GM21529 (cell line): ENCODE measurements around the gene RABGAP1L.
"Not testable (repeated sequence)": the region's sequence is repeated elsewhere in the genome, so short reads cannot be mapped to it uniquely, and the experiment has no call there.

Source experiments
- ATAC-seq: cut with Tn5 transposase; IDR thresholded peaks from one replicate; pipeline ENCODE4 v1.9.1; 2021; ENCODE audit not compliant: unreplicated experiment

RABGAP1L gene

DNA sequence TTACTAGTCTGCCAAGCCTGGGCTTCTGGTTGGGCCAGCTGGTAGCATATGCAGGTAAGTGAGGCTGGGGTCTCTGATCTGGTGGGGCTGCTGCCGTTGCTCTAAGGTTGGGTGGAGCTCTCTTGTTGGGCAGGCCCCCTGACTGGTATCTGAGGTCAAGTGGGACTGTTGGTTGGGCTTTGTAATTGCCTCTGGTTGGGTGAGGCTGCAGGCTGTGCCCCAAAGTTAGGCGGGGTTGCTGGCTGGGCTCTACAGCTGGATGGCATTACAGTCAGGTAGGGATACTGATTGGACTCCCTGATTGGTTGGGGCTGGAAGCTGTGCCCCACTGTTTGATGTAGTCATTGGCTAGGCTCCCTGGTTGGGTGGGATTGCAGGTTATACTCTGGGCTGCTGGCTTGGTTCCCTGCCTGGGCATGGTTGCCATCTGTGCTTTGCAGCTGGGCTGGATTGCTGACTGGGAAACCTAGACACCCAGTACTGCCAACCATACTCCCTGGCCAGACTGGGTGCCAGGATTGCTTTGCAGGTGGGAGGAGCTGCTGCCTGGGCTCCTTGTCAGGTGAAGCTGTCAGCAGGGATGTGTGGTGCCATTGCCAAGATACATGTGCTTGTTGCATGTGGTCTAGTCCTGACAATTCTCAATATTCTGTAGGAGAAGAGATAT, 130.5 kb downstream of the RABGAP1L start:
- ATAC-seq = no peak

DNA sequence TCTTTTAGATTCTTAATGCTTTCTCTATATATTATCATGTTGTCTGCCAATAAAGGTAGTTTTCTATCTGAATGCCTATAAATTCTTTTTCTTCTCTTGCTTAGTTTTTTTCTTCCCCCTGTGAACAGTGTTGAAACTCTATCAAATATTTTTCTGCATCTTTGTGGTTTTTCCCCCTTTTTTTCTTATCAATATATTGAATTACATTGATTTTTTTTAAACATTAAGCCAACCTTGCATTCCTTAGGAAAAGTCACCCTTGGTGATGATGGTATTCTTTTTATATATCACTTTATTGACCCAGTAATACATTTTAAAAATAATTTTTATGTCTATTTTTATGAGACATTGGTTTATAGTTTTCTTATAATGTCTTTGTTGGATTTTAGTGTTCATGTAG, 131.7 kb downstream of the RABGAP1L start:
- ATAC-seq = no peak

DNA sequence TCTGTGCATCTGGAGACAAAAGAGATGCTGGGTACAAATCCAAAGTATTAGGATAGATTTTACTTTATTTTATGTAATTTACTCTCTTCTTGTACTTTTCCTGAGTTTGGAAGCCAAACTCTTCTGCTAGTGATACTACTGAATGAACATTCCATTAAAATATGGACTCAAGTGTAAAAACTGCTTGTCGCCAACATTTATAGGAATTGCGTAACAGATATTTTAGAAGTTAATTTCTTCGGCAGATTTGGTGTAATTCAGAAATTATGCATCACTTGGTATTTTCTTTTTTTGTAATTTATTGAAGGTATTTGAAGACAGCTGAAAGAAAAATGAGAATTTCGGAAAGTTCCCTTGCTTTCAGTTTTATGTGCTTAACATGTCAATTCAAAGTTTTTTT, 137.0 kb downstream of the RABGAP1L start:
- ATAC-seq = no peak

DNA sequence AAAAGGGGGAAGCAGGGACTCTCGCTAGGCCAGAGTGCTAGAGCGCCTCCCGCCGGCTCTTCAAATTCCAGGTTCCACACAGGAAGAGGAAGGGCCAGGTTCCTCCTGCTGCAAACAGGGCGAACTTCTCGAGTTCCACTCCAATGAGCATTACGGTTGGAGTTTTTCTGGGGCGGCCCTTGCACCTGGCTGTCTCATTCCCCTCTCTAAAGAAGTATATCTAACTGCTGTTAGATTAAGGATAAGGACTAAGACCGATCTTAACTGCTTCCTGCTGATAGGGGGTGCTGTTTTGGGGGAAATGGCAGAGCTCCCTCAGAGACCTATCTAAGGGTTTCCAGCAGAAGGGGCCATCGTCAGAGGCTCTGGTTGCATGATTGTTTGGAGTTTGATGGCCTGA, 138.0 kb downstream of the RABGAP1L start:
- no peak for ATAC-seq

DNA sequence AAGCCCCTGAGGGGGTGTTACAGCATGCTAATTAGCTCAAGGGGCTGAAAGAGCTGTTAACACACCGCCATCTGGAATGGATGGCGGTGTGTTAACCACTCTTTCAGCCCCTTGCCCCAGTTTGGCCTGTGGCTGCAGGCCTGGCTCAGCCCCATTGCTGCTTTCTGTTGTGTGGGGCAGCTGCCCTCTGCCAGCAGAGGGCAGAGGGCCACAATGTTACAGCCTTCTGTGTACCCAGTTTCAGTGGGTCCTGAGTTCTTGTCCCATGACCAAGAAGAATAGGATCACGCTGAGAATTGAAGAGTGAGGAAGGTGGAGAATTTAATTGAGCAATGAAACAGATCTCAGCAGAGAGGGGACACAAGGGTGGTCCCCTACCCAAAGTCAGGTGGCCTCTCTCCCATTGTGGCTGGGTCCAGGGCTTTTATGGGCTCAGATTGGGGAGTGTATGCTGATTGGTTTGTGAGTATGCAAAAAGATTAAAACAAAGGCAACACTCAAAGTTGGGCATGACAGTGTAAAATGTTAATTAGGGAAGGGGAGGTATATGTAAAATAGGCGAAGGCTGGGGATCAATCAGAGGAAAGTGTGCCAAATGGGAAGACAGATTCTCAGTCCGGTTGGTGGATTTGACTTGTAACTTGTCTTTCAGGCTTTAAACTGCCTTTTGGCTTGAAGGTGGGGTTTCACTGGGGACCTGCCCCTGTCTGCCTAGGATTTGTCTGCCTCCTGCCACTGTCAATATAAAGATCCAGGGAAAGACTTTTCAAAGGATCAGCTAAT, 142.2 kb downstream of the RABGAP1L start:
- no peak for ATAC-seq

DNA sequence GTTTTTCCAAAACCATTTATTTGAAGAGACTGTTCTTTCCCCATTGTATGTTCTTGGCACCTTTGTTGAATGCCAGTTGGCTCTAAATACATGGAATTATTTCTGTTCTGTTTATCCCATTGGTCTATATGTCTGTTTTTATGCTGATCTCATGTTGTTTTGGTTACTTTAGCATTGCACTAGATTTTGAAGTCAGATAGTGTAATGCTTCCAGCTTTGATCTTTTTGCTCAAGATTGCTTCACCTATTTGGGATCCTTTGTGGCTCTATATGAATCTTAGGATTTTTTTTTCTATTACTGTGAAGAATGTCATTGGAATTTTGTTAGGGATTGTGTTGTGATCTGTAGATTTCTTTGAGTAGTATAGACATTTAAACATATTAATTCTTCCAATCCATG, 149.3 kb downstream of the RABGAP1L start:
- ATAC-seq = no peak

DNA sequence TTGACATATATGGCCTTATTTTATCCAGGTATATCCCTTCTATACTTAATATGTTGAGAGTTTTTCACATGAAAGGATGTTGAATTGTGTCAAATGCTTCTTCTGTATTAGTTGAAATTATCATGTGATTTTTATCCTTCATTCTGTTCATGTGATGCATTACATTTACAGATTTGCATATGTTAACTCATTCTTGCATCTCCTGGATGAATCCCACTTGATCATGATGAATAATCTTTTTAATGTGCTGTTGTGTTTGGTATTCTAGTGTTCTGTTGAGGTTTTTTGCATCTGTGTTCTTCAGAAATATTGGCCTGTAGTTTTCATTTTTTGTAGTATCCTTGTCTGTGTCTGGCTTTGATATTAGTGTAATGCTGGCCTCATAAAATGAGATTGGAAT, 150.2 kb downstream of the RABGAP1L start:
- no peak for ATAC-seq

DNA sequence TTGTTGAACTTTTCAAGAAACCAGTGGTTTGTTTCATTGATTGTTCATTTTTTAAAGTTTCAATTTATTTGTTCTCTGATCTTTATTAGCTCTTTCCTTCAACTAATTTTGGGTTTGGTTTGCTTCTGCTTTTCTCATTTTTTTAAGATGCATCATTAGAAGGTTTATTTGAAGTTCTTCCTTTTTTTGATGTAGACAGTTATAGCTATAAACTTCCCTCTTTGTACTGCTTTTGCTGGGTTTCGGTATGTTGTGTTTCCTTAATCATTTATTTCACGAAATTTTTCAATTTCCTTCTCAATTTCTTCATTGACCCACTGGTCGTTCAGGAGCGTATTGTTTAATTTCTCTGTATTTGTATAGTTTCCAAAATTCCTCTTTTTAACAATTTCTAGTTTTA, 155.1 kb downstream of the RABGAP1L start:
- no peak for ATAC-seq

DNA sequence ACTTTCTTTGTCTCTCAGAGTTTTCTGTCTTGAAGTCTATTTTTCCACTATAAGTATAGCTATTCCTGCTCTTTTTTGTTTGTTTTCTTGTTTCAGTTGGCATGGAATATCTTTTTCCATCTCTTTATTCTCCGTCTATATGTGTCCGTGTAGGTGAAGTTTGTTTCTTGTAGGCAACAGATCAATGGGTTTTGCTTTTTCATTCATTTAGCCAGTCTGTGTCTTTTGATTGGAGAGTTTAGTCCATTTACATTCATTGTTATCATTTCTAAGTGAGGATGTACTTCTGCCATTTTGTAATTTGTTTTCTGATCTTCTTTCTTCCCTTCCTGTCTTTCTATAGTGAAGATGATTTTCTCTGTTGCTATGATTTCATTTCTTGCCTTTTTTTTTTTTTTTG, 155.9 kb downstream of the RABGAP1L start:
- no peak for ATAC-seq

DNA sequence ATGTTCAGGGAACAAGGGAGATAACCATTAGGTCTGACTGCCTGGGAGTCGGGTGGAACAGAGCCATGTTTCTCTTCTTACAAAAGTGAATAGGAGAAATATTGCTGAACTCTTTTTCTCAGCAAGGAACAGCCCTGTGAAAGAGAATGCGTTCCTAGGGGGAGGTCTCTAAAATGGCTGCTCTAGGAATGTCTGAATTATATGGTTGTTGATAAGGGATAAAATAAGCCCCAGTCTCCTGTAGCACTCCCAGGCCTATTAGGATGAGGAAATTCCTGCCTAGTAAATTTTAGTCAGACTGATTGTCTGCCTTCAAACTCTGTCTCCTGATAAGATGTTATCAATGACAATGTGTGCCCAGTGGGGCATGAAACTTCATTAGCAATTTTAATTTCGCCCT, 161.6 kb downstream of the RABGAP1L start:
- ATAC-seq = not testable (repeated sequence)

DNA sequence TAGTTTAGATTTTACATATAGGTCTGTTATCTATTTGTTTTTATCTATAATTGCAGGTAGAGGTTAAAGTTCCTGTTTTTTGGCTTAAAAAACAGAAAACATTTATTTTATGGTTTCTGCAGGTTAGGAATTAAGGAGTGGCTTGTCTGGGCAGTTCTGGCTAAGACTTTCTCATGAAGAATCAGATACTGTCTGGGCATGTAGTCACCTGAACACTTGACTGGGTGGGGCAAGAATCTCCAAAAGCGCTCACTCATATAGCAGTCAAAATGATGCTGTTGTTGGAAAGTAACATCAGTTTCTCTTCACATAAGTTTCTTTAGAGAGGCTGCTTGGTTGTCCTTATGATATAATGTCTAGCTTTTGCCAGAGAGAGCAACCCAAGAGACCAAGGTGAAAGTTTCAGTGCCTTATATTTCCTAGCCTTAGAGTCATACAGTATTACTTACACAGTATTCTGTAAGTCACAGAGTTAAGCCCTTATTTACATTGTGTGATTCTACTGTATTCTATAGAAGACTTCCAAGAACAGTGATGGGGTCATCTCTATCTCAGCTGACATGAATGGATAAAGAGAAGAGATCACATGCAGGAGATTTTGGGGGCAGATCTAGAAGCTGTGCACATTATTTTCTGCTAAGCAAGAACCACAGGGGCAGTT, 163.0 kb downstream of the RABGAP1L start:
- ATAC-seq = no peak

DNA sequence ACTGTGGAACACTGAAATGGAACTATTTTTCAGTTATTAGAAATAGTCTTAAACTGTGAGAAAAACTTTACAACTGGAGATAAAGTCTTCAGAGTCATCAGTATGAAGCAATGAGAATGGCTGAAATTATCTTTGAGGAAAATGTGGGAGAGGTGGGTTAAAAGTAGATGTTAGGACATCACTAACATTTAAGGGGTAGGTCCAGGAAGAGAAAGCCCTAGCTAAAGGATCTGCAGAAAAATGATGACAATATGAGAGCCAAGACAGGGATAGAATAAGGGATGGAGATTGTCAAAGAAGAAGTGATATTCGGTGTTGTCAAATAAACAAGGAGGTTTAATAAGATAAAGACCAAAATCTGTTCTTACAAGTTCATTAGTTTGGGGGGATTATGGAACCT, 165.2 kb downstream of the RABGAP1L start:
- ATAC-seq = no peak

DNA sequence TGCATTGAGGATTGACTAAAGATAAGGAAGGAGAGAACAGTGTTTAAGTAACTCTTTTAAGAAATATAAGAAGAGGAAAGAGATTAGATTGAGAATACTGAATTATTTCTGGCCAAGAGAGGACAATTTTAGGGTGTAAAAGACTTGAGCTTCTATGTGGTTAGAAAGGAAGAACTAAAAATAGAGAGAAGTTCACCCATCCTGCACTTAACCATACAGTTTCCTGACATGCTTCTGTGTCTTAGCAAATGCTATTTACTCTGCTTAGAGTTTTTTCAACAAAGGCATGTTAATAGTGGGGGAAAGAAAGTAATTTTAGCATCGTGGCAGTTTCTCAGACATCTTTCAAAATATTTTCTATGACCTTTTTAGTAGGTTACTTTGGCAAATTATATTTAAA, 165.6 kb downstream of the RABGAP1L start:
- ATAC-seq = no peak

DNA sequence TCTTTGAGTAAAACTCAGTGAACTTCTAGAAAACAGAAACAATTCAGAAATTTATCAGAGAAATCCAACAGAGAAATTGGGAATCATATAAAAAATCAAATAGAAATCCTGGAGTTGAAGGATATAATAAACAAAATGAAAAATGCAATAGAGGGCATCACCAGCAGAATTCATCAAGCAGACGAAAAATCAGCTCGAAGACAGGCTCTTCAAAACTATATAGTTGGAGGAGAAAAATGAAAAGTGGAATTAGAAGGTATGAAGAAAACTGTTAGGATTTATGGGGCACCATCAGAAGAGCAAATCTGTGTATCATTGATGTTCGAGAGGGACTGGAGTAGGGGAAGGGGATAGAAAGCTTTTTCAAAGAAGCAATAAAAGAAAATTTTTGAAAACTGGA, 167.0 kb downstream of the RABGAP1L start:
- ATAC-seq = no peak

DNA sequence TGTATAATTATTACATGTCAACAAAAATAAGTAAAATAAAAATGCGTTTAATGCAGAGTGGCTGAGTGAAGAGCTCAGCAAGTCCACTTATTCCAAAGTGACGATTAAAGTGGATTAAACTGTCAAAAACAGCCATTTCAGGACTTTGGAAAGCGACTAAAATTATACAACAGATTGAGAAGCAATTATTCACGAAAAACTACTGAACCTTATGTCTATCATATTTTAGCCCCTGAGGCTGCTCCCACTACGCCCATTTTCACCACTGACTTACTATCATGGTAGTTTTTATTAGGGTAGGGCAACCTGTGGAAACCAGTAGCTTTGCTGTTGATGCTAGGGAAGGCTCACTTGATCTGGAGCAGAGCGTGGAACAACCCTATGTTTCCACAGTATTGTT, 174.1 kb downstream of the RABGAP1L start:
- ATAC-seq = no peak

DNA sequence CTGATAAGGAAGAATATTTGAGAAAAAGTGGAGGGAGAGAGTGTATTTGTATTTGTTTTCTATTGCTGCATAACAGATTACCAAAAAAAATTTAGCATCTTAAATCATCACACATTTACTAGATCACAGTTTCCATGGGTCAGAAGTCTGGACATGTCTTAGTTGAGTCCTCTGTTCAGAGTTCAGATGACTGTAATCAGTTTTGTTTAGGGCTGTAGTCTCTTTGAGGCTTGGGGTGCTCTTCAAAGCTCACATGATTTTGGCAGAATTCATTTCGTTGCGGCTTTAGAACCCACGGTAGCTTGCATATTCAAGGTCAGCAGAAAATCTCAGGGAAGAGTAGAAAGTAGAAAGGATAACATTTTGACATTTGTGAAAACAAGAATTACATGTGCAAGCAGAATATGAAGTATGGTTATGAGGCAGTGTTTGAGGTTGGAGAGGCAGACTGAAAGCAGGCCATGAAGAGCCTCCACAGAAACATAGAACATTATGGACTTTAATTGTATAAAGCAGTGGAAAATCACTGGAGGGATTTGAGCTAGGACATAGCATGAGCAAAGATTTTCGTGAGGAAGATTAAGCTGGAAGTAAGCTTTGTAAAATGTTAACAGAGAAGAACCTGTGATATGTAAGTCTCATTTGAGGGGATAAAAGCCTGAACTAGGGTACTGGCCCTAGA, 177.8 kb downstream of the RABGAP1L start:
- ATAC-seq = no peak

DNA sequence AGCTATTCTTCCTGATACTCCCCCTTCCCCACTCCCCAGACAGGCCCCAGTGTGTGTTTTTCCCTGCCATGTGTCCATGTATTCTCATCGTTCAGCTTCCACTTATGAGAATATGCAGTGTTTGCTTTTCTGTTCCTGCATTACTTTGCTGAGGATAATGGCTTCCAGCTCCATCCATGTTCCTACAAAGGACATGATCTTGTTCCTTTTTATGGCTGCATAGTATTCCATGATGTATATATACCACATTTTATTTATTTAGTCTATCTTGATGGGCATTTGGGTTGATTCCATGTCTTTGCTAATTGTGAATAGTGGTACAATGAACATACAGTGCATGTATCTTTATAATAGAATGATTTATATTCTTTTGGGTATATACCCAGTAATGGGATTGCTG, 181.1 kb downstream of the RABGAP1L start:
- ATAC-seq = not testable (repeated sequence)

DNA sequence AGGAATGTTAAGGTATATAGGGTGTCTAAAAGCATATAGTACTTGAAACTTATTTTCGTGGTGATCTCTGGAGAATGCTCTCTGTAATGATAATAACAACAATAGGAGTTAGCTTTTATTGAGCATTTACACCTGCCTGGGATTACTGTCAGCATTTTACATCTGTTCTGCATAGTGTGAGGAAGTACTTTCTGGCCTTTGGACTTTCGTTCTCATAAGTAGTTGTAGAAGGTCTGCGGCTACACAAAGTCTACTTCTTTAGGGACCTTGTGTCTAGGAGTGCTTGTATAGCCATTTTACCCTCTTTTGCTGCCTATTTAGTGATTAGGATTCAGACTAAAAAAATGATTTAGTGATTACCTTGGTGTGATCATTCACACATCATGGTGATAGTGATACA, 184.8 kb downstream of the RABGAP1L start:
- ATAC-seq = no peak

DNA sequence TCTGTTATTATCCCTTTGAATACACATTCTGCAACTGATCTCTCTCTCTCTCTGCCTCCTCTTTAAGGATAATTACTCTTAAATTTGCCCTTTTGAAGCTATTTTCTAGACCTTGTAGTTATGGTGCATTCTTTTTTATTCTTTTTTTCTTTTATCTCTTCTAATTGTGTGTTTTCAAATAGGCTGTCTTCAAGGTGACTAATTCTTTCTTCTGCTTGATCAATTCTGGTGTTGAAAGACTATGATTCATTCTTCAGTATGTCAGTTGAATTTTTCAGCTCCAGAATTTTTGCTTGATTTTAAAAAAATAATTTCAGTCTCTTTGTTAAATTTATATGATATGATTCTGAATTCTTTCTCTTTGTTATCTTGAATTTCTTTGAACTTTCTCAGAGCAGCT, 192.8 kb downstream of the RABGAP1L start:
- no peak for ATAC-seq

DNA sequence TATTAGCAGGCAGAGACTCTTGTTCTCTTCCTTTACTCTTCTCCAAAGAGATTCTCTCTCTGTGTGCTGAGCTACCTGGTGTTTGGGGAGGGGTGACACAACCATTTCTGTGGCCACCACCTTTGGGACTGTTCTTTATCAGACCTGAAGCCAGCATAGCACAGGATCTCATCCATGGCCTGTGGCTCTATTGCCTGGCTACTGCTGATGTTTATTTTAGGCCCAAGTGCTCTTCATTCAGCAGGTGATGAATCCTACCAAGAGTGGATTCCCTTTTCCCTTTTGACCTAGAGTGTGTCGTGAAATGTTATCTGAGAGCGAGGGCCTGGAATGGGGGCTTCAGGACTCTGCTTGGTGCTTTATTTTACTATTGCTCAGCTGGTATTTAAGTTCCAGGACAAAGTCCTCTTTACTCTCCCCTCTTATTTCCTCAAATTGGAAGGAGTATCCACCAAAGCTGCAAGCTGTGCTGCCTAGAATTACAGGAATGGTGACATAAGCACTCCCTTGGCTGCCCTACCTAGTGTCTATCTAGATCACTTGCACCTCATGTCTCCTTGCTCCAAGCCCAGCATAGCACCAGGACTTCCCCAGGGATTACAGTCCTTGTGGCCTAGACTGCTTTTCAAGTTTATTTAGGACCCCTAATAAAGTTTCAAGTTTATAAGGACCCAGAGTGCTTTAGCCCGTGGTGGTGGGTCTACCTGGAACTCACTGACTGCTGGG, 193.7 kb downstream of the RABGAP1L start:
- no peak for ATAC-seq

DNA sequence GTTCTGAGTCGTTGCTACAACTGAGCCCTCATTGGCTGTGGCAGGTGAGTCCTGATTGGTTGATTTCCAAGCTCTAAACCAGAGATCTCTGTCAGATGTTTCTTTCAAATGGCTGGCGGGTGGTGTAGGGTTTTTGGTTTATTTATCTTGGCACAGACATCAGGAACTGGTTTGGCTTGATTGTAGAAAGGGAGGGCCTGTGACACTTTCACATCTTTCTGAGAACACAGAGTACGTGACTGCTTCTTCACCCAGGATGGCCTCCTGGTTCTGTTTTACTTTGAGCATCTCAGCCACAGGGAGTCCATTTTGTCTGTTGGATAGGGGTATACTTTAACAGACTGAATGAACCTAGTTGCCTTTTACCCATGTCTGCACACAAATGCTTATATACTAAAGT, 199.0 kb downstream of the RABGAP1L start:
- ATAC-seq = no peak
